Epithelial cell of prostate (primary cell): Measurements from ENCODE around the gene PAFAH1B2.
"Not testable (repeated sequence)": the region's sequence is repeated elsewhere in the genome, so short reads cannot be mapped to it uniquely, and the experiment has no call there.

Source experiments
- DNase-seq: peaks from one replicate; pipeline ENCODE4 v3.0.0-alpha.2; 2011; ENCODE audit warnings: low read depth, low spot score
- H3K27ac ChIP-seq: fragments of 450-650 bp; 2 replicates; pipeline ENCODE4 v1.5.1; 2017; ENCODE audit warnings: mild to moderate bottlenecking

Gene PAFAH1B2

DNA sequence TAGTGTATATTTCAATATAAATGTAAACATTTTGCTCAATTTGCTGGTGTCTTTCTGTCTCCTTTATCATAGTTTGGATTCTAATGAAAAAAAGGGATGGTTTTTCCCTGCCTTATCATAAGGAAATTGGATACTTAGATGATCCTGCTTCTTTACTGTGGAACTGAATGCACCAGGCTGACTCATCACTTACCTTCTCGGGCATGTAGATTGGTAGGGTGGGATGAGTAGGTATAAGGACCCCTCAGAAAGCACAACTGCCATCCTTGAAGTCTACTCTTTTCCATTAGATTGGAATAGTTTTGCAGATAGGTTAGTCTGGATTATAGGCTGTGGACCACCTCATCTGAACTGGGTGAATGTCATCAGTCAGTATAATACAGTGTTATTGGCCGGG, 26.9 kb downstream of the PAFAH1B2 start:
- H3K27ac ChIP-seq, result no peak overlapping the region
- DNase-seq, result no peak

DNA sequence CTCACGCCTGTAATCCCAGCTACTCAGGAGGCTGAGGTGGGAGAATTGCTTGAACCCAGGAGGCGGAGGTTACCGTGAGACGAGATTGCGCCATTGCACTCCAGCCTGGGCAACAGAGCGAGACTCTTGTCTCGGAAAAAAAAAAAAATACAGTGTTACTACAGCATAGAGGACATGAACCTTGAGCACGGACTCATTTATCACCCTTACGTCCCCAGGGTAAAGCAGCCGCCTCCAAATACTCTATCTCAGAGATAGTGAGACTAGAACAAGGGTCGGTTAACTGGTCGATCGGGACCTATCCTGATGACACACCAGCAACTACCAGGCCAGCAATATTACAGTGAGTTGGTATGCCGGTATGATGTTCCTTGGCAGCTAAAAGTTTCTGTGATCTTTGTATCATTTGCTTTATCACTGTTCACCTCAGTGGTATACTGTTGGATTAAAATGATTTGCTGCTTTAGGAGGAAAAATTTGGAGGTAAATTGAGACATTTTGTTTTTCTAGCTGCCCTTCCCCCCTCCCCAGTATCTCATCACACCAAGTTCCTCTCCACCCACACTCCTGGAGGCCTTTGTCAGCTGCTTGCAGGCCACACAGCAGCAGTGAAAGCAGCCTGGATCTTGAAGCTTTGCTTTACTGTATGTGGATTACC, 27.4 kb downstream of the PAFAH1B2 start:
- no peak for DNase-seq
- no peak overlapping the region for H3K27ac ChIP-seq

DNA sequence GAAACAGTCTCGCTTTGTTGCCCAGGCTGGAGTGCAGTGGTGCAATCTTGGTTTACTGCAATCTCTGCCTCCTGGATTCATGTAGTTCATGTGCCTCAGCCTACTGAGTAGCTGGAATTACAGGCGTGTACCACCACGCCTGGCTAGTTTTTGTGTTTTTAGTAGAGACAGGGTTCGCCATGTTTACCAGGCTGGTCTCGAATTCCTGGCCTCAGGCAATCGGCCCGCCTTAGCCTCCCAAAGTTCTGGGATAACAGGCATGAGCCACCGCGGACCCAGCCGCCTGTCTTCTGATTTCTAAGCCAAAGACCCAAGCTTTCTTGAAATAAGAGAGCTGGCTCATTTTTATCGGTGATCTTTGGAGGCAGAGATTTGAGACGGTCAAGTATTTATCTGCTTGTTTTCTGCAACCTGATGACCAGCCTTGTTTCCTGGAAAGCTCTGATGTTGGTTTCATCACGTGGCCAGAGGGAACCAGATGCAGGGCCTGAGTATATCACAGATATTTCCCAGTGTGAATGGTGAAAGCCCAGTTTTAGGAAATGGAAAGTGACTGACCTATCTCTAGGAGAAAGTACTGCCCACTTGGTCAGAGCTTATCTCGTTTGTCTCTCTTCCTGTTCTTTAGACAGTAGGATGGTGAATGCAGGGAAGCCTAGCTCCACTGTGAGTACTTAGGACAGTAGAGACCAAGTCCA, 28.8 kb downstream of the PAFAH1B2 start:
- H3K27ac ChIP-seq, result peak overlapping the region; percentile 41
- DNase-seq, result no peak

DNA sequence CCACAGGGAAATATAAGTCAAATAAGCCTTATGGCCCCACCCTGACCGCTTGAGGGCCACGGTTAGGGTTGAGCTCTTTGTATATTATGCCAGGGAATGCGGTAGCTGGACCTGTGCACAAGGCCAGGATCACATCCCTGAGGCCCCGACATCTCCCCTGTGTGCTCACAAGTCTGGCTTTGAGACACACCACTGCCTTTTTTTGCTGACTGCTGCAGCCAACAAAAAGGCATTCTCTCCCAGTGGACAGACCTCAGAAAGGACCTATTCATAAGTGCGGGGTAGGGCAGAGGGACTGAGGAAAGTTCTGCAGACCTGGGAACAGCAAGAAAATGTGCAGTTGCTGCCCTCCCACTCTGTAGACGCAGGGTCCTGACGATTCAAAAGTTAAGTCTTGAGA, 31.0 kb downstream of the PAFAH1B2 start:
- no peak overlapping the region for H3K27ac ChIP-seq
- no peak for DNase-seq

DNA sequence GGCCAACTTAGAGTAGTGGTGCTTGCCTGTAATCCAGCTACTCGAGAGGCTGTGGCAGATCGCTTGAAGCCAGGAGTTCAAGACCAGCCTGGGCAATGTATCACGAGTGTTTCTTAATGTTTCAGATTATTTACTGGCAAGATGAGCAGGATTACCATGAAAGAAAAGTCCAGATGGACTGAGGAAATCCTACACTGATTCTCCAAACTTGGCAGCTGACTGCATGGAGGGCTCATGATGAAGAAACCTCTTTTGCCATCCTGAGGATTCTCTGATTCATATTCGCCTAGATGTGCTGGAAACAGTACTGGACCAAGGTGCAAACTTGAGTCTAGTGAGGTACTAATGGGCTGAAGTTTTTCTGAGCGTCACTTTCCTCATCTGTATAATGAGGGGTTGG, 31.7 kb downstream of the PAFAH1B2 start:
- no peak overlapping the region for H3K27ac ChIP-seq
- no peak for DNase-seq

DNA sequence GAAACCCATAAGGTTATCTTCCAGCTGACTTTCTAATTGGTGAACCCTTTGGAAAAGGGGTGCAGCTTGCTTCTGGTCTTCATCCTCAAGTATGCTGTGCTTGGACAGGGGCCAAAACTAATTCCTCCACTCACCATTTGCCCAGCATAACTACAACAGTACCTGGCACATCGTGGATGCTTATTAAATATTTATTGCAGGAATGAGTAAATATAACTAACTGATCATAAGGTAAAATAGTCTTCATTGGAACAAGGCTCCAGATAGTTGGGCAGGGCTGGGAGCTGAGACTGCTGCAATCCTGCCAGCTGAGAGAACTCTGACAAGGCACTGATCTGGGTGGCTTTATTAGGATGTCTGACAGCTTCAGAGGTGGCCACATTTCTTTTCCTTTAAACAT, 32.1 kb downstream of the PAFAH1B2 start:
- no peak overlapping the region for H3K27ac ChIP-seq
- DNase-seq, result no peak

DNA sequence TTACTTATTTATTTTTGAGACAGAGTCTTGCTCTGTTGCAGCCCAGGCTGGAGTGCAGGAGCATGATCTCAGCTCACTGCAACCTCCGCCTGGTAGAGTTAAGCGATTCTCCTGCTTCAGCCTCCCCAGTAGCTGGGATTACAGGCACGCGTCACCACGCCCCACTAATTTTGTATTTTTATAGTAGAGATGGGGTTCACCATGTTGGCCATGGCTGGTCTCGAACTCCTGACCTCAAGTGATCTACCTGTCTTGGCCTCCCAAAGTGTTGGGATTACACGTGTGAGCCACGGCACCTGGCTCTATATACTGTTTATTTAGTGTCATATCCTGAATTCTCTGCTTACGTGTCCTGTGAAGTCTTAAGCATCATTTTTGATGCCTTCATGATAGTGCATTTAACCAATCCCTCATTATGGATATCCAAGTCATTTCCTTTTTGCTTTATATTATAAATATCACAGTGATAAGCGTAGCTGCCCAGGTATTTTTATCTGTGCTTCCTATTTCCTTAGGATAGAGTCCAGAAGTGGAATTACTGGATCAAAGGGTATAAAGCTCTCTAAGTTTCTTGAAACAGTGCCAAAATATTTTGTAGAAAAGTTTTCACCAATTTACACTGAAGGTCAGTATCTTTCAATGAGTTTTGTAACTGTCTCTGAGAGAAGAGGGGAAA, 33.6 kb downstream of the PAFAH1B2 start:
- DNase-seq, result no peak
- H3K27ac ChIP-seq, result peak overlapping the region; percentile 72

DNA sequence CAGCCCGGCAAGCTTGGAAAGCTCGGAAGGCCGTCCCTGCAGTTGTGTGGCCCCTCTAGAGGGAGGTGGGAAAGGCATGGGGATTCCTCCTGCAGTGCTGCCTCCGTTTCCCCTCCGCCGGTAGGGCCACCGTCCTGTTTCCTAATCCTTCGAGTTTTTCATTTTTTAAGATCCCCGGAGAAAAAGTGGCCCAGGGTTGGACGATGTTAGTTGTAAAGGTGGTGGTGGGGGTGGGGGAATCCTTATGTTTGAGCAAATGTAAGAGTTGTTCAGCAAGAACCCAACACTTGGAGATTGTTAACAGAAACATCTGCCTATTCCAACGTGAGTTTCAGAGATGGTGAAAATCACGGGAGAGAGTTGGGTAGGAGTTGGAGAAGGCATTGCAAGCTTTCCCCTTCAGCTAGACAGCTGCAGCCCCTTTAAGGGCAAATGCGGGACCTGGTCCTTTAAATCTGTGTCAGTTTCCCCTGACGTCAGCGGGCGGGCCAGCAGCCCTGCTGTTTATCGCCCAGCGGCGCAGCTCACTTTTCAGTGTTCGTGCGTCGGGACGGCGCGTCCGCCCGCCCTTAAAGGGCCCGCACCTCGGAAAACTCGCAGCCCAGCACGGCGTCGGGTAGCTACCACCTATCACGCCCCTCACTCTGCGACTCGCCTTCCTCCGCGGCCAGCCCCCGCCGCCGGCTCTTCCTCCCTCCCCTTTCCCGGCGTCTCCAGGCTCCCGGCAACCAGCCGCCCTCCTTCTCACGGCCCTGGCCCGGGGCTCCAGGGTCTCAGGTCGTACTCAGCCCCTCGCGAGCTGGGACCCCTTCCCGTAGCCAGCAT, 34.3 kb downstream of the PAFAH1B2 start, which contains the start of gene SIDT2:
SIDT2 (plus strand) TSS at position 534 of the 825 bp plus-strand sequence. CDS start 521 bp downstream, outside the sequence.
- H3K27ac ChIP-seq, result peak within 1 kb of the TSS; percentile 72
- peak; percentile 37 for DNase-seq

DNA sequence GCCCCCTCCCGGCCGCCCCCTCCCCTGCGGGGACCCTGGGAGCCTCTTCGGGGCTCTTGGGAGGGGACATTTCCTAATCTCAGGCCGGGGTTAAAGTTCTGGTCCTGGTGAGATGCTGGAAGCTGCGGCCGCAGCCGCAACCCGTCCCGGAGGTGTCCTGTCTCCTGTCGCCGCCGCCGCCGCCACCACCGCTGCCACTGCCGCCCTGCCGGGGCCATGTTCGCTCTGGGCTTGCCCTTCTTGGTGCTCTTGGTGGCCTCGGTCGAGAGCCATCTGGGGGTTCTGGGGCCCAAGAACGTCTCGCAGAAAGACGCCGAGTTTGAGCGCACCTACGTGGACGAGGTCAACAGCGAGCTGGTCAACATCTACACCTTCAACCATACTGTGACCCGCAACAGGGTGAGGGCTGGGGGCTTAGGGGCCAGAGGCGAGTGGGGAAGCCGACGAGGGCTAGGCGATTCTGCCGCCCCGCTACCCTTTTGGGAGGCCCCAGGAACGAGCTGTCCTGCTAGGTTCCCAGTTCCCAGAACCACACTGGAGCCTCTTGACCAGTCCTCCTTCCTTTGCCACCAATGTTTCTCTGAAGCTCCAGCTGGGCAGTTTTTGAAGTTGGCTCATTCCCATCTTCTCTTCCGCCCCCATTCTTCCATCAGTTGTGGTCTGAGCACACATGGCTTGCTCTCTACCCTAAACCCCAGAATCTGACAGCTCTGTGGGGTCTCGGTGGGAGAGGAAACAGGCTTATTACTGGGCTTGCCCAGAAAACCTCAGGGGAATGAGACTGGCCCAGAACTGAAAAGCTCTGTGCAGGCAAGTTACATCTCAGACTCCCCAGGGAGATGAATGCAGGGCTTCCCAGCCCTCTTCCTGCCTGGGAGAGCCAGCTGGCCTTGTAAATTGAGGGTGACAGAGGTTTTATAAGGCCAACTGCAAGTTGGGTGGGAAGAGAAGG, 35.2 kb downstream of the PAFAH1B2 start:
- no peak for DNase-seq

DNA sequence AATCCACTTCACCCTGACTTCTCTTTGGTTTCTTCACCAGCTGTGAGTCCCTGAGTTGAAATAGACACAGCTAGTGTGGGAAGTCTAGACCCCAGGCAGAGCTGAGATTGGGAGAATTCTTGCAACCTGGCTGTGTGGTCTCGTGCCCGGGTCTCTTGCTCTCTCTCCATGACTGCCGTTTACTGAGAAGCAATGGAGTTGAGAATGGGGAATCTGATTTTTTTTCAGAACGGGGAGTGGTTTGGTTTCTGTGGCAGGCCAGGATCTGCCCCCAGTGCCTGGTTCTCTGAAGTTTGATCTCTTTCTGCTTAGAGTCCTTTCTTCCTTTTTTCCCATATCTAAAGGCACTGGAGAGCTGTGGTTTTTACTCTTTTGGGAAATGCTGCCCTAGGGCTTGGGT, 35.9 kb downstream of the PAFAH1B2 start:
- no peak overlapping the region for H3K27ac ChIP-seq
- no peak for DNase-seq

More for the DNA sequence above, 35.2 kb downstream of the PAFAH1B2 start:
- peak overlapping the region; percentile 72 for H3K27ac ChIP-seq

DNA sequence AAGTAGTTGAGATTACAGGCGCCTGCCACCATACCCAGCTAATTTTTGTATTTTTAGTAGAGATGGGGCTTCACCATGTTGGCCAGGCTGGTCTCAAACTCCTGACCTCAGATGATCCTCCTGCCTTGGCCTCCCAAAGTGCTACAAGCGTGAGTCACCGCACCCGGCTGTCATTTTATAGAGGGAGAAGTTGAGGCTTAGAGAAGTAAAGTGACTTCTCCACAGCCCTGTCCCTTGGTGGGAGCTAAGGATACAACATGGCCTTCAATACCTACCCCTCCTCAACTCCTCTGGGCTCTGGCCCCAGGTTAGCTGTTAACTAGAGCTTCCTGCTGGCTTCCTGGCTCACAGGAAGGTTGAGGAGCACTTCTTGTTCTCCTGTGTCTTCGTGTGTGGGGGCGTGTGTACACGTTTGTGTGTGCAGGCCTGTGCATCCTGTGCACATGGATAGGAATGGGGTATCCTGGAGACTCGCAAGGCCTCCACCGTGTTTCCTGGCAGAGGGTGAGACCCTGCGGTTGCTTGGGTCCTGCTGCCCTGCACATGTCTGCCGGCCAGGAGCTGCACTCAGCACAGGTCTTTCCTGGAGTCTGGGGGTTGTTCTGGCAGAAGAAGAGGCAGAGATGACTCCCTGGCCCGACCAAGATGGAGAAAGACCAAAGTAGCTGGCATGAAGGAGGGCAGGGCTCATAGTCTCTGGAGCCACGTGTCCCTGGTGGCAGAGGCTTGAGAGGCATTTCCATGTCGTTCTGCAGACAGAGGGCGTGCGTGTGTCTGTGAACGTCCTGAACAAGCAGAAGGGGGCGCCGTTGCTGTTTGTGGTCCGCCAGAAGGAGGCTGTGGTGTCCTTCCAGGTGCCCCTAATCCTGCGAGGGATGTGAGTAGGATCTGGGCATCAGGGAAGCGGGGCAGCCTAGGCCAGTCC, 36.8 kb downstream of the PAFAH1B2 start:
- no peak for DNase-seq
- no peak overlapping the region for H3K27ac ChIP-seq

DNA sequence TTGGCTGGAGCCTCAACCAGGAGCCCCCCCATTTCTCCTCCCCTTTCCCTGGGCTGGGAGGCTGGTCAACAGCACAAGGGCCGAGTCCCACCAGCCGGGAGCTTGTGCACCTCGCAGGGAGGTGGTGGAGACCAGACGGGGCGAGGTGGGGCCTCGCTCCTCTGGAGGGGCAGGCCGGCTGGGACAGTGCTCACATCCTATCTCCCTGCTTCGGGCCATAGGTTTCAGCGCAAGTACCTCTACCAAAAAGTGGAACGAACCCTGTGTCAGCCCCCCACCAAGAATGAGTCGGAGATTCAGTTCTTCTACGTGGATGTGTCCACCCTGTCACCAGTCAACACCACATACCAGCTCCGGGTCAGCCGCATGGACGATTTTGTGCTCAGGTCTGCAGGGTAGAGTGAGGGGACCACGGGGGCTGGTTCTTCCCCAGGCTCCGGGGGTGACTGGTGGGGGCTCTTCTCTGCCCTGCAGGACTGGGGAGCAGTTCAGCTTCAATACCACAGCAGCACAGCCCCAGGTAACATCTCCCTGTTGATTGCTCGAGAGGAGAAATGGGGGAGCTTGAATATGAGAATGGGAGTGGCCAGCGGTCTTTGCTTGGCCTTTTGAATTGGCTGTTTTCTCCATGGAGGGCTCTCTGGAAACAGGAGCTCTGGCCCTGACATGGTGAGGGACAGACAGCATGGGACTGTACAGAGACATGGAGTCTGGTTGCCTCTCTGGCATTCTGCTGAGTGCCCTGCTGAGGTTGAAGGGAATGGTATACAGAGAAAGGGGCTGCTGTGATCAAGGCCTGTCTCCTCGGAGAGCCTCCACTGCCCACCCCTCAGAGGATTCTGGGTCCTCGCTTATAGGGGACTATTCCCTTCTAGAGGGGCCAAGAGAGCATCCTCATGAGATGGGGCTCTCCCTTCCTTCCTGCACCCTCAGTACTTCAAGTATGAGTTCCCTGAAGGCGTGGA, 37.8 kb downstream of the PAFAH1B2 start:
- H3K27ac ChIP-seq, result no peak overlapping the region
- DNase-seq, result no peak

DNA sequence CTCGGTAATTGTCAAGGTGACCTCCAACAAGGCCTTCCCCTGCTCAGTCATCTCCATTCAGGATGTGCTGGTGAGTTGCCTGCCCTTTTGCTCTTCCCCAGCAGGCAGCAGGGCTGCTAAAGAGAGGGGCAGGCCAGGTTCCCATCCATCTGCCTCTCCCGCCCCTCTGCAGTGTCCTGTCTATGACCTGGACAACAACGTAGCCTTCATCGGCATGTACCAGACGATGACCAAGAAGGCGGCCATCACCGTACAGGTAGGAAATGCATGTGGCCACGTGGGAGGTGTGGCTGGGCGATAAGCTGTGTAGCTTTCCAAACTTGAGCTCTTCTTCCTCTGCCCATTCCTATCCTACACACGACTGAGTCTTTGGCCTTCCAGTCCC, 38.5 kb downstream of the PAFAH1B2 start:
- no peak for DNase-seq
- H3K27ac ChIP-seq, result no peak overlapping the region

DNA sequence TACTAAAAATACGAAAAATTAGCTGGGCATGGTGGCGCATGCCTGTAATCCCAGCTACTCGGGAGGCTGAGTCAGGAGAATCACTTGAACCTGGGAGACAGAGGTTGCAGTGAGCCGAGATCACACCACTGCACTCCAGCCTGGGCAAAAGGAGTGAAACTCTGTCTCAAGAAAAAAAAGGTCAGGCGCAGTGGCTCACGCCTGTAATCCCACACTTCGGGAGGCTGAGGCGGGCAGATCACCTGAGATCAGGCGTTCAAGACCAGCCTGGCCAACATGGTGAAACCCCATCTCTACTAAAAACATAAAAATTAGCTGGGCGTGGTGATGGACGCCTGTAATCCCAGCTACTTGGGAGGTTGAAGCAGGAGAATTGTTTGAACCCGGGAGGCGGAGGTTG, 39.1 kb downstream of the PAFAH1B2 start:
- not testable (repeated sequence) for H3K27ac ChIP-seq, DNase-seq

DNA sequence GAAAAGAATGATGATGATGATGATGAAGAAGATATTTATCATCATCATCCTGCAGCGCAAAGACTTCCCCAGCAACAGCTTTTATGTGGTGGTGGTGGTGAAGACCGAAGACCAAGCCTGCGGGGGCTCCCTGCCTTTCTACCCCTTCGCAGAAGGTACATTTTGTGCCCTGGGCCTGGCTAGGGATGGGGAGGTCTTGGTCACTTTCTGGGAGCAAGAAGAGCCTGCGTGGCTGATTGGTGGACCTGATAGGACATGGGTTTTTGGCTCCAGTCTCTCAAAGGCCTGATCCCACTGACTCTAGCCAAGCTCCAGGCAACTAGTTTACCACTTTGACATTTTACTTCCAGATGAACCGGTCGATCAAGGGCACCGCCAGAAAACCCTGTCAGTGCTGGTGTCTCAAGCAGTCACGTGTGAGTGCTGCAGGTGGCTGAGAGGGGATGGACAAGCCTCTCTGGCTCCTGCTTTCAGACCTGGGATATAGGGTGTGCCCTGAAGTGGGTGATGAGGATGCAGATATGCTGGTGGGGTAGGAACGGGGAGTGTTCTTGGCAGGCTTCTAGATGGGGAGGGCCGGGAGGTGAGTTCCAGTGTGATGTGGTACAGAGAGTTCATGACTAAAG, 39.8 kb downstream of the PAFAH1B2 start:
- no peak for DNase-seq
- H3K27ac ChIP-seq, result no peak overlapping the region

DNA sequence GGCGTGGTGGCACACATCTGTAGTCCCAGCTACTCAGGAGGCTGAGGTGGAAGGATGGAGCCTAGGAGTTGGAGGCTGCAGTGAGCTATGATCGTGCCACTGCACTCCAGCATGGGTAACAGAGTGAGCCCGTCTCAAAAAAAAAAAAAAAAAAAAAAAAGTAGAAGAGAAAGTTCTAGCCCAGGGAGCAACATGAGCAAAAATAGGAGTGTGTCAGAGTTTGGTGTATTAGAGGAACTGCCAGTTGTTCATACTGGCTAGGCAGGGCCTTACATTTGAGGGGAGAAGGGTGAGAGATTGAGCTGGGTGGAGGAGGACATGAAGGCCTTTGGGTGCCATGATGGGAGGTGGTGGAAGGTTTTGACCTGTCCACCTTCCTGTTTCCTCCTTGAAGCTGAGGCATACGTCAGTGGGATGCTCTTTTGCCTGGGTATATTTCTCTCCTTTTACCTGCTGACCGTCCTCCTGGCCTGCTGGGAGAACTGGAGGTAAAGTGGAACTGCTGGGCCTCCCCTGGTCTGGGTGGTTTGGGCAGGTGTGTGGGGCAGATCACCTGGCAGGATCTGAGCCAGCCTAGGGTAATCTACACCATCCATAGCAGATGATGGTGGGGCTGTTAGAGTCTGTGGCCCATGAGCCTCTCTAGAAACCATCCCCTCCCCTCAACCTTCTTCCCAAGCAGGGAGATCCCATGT, 41.8 kb downstream of the PAFAH1B2 start:
- no peak overlapping the region for H3K27ac ChIP-seq
- DNase-seq, result no peak
